Fibroblast of the aortic adventitia (primary cell): ENCODE data around the gene DAP. TPM values are rescaled to one million over a fixed set of nuclear protein-coding genes. Genes with fewer than 3 reads are reported as not detected.

Experiments
- DNase-seq: peaks from one replicate; pipeline ENCODE4 v3.0.0-alpha.2; 2010; ENCODE audit warnings: low read depth
- H3K4me3 ChIP-seq: 2 replicates; pipeline ENCODE4 v1.5.1; 2011; ENCODE audit warnings: low read depth, mild to moderate bottlenecking, control low read depth, low read length, moderate library complexity
- total RNA-seq: library from RNA; depleted of rRNA; stranded (reverse); fragments of >200 nt; gene quantifications from 2 replicates; pipeline ENCODE4 v1.2.3, GENCODE V29; 2012; ENCODE audit warnings: low replicate concordance
- TF ChIP-seq, protein P1 (sequence below): IDR thresholded peaks from 2 replicates; pipeline ENCODE4 v1.5.1; 2011; ENCODE audit warnings: mild to moderate bottlenecking, low read length, control low read depth, inconsistent platforms; ENCODE audit not compliant: insufficient read depth

DAP gene
- total RNA-seq, 1 donor, result 49.3 TPM

DNA sequence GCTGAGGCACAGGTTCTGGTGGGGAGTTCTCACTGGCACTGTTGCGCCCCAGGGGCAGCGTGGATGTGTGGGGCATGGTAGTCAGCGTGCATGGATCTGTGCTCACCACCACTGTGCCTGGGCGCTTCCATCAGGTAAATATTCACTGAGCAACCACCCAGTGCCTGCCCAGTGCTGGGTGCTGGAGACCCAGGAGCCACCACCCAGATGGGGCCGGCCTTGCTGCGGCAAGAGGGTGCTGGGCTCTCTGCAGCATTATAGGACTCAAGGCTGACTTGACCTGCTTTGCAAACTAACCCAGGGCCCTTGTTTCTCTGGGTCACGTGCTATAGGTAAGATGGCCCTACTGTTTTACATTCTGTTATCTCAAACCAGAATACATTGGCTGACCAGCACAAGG lies 60.5 kb downstream of the DAP start:
- no peak overlapping the region for H3K4me3 ChIP-seq
- no peak for DNase-seq
- TF ChIP-seq, protein P1, sequence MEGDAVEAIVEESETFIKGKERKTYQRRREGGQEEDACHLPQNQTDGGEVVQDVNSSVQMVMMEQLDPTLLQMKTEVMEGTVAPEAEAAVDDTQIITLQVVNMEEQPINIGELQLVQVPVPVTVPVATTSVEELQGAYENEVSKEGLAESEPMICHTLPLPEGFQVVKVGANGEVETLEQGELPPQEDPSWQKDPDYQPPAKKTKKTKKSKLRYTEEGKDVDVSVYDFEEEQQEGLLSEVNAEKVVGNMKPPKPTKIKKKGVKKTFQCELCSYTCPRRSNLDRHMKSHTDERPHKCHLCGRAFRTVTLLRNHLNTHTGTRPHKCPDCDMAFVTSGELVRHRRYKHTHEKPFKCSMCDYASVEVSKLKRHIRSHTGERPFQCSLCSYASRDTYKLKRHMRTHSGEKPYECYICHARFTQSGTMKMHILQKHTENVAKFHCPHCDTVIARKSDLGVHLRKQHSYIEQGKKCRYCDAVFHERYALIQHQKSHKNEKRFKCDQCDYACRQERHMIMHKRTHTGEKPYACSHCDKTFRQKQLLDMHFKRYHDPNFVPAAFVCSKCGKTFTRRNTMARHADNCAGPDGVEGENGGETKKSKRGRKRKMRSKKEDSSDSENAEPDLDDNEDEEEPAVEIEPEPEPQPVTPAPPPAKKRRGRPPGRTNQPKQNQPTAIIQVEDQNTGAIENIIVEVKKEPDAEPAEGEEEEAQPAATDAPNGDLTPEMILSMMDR, result no peak

DNA sequence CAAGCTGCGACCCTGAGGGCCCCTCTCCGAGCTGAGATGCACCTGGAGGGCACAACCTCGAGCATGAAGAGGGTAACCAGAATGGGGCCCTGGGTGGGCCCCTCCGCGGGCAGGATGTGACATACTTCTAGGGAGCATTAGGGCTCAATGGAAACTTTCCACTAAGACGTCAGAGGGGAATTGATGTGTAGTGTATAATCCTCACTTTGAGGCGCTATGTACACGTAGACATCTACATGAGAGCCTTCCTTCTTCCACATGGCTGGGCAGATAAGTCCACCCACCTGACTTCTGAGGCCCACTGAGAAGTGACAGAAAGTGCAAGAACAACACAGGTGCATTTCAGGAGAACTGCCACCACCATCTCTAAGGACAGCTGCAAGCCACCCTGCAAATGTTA lies 61.0 kb downstream of the DAP start:
- DNase-seq, result no peak
- no peak overlapping the region for H3K4me3 ChIP-seq
- TF ChIP-seq, protein P1, result no peak

DNA sequence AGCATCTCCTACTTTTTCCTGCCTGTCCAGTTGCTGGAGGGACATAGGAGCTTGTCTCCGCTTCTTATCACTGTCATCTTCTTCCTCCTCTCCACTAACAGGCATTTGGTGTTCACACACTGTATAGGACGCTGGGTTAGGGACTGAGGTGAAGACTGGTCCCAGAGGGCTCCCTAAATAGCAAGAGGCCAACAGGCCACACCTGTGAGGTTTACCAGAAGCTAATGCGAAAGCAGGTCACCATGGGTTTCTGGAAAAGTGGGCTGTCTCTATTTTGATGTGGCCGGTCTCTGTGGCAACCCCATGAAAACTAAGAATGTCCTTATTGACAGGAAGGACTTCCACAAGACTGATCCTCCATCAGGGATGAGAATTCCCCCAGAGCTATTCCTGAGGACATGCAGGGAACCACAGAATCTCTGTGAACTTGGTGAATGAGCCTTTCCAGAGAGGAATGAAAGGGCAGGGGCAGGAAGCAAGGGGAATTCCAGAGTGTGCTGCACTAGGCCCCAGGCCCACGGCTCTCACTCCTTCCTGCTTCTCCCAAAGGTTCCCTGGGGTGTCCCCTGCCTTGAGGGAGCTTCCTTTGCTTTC lies 61.7 kb downstream of the DAP start:
- TF ChIP-seq, protein P1, result no peak
- no peak overlapping the region for H3K4me3 ChIP-seq
- DNase-seq, result no peak

GRCh38 chr5:10695759-10696543 lies 65.1 kb downstream of the DAP start:
- TF ChIP-seq, protein P1, result no peak
- no peak for DNase-seq
- no peak overlapping the region for H3K4me3 ChIP-seq

- H3K4me3 ChIP-seq, result no peak overlapping the region
- peak; percentile 74 for DNase-seq
- TF ChIP-seq, protein P1, result peak; percentile 82
These were observed 65.9 kb downstream of the DAP start for GRCh38 chr5:10695055-10695649.

DNA sequence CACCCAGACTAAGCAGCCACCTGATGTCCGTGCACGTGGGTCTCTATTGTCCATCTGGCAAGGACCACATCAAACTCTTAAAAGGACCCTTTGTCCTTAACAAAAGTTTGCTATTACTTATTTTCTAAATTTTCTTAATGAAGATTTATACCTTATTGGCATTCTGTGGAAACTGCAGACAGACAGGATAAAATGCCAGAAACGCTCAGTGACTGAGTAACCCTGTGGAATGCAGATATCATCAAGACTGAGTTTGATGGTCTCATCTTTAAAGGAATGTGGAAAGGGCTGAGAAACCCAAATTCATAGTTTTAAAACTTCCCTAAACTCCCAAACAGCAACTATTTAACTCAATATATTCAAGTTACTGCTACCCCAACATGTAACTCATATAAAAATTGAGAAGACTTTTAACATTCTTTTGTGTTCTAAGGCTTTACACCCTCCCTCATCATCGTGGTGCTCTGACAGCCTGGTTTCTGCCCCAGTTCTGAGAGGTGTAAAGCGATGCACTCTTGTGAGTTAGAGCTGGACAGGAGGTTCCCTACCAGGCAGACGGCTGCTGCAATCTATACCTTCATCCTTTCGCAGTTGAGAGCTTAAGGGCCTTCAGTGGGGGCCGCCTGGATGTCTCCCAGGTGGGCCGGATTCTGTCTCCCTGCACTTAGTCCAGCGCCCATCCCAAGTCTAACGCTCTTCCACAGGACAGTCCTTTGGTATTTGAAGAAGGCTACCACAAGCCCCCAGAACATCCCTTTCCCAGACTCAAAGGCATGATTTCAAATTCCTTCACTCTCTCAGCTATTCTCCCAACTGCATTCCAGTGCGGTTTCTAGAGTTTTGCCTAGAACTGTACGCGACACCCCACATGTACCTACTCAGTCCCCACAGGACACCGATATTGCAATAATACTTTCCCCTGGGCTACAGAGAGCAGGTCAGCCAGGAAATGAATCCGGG lies 68.9 kb downstream of the DAP start:
- TF ChIP-seq, protein P1, result no peak
- H3K4me3 ChIP-seq, result no peak overlapping the region
- peak; percentile 69 for DNase-seq
